GM21619 (cell line): Measurements from ENCODE around the gene KCNQ1OT1.

Experiments
- ATAC-seq: cut with Tn5 transposase; IDR thresholded peaks from one replicate; pipeline ENCODE4 v1.9.1; 2021; ENCODE audit not compliant: unreplicated experiment

Gene KCNQ1OT1

GRCh38 chr11:2574043-2574552, 125.7 kb downstream of the KCNQ1OT1 start:
- no peak for ATAC-seq

GRCh38 chr11:2573240-2574042, 126.4 kb downstream of the KCNQ1OT1 start:
- ATAC-seq, result no peak

GRCh38 chr11:2572491-2573239, 127.1 kb downstream of the KCNQ1OT1 start:
- no peak for ATAC-seq

GRCh38 chr11:2571598-2572281, 128.1 kb downstream of the KCNQ1OT1 start:
- ATAC-seq, result no peak

GRCh38 chr11:2570841-2571597, 128.8 kb downstream of the KCNQ1OT1 start:
- no peak for ATAC-seq

- no peak for ATAC-seq
Measured at GRCh38 chr11:2570211-2570811, 129.5 kb downstream of the KCNQ1OT1 start.

GRCh38 chr11:2569731-2570210, 130.0 kb downstream of the KCNQ1OT1 start:
- ATAC-seq, result no peak

GRCh38 chr11:2569321-2569721, 130.5 kb downstream of the KCNQ1OT1 start:
- no peak for ATAC-seq

GRCh38 chr11:2567026-2567671, 132.6 kb downstream of the KCNQ1OT1 start:
- ATAC-seq, result no peak

GRCh38 chr11:2566223-2567025, 133.4 kb downstream of the KCNQ1OT1 start:
- ATAC-seq, result no peak

GRCh38 chr11:2565447-2566222, 134.2 kb downstream of the KCNQ1OT1 start:
- ATAC-seq, result no peak

GRCh38 chr11:2564588-2565425, 135.0 kb downstream of the KCNQ1OT1 start:
- ATAC-seq, result no peak

GRCh38 chr11:2564008-2564530, 135.7 kb downstream of the KCNQ1OT1 start:
- no peak for ATAC-seq

GRCh38 chr11:2563213-2564007, 136.4 kb downstream of the KCNQ1OT1 start:
- no peak for ATAC-seq

- ATAC-seq, result no peak
Measured at GRCh38 chr11:2562890-2563212, 136.9 kb downstream of the KCNQ1OT1 start.
